A549 (cell line): ENCODE results near the gene BST2. TPM values are rescaled to one million over a fixed set of nuclear protein-coding genes. Genes with fewer than 3 reads are reported as not detected.

Source experiments
- ATAC-seq, 2 experiments: fragments of 200-7000 bp in 1 of 2; fragments of >200 bp in 1 of 2; cut with Nextera tagmentation in 1 of 2; cut with Tn5 transposase in 1 of 2; 3 replicates each; pipeline versions ENCODE4 v1.8.0 to v1.9.1; 2018 to 2020; ENCODE audit warnings: mild to moderate bottlenecking in 1 of 2, moderate library complexity in 1 of 2
- CTCF ChIA-PET: fragments of 300-600 bp; sonication (Branson Sonifier 250); formaldehyde crosslinking; extraction: SDS; loops from one replicate; lab custom pipeline; 2021; ENCODE audit warnings: antibody characterized with exemption, inconsistent platforms; lab: Yijun Ruan, JAX
- POLR2A ChIA-PET: fragments of 350-600 bp; formaldehyde crosslinking; extraction: SDS; loops from one replicate; lab custom pipeline; 2021; ENCODE audit warnings: antibody characterized with exemption, inconsistent platforms; lab: Yijun Ruan, JAX
- DNase-seq, 2 experiments: peaks; one replicate each; pipeline versions ENCODE4 v3.0.0 to v3.0.0-alpha.2; 2011 to 2016; ENCODE audit warnings: low read depth in 1 of 2, low spot score in 1 of 2
- FAIRE-seq: peaks from 2 replicates; lab custom pipeline; 2011; peaks lifted over from hg19 to GRCh38; lab: Jason Lieb, UNC
- H3K27ac ChIP-seq, 2 experiments: fragments of >200 bp; sonication (Bioruptor Twin); formaldehyde crosslinking; 3 replicates each; pipeline ENCODE4 v1.5.1; 2016 to 2017
- H3K4me1 ChIP-seq: fragments of >200 bp; sonication (Bioruptor Twin); formaldehyde crosslinking; 3 replicates; pipeline ENCODE4 v1.6.1; 2016
- H3K4me2 ChIP-seq: fragments of >200 bp; sonication (Bioruptor Twin); formaldehyde crosslinking; 3 replicates; pipeline ENCODE4 v1.6.1; 2016
- H3K4me3 ChIP-seq: fragments of >200 bp; sonication (Bioruptor Twin); formaldehyde crosslinking; 3 replicates; pipeline ENCODE4 v1.5.1; 2016
- H3K9me3 ChIP-seq: fragments of >200 bp; sonication (Bioruptor Twin); formaldehyde crosslinking; 3 replicates; pipeline ENCODE4 v1.6.1; 2016
- BCL3 ChIP-seq: fragments of >200 bp; sonication (Bioruptor Twin); formaldehyde crosslinking; IDR thresholded peaks from 3 replicates; pipeline ENCODE4 v1.6.1; 2016
- BHLHE40 ChIP-seq: IDR thresholded peaks from 2 replicates; pipeline ENCODE4 v1.6.1; 2012; ENCODE audit warnings: low read depth, low read length, inconsistent platforms
- CBX8 ChIP-seq: fragments of 200-600 bp; sonication (generic); IDR thresholded peaks from 2 replicates; pipeline ENCODE4 v1.6.1; 2016
- EHMT2 ChIP-seq: fragments of 200-600 bp; sonication (generic); IDR thresholded peaks from 2 replicates; pipeline ENCODE4 v1.6.1; 2016; ENCODE audit warnings: antibody characterized with exemption, low read depth, mild to moderate bottlenecking, moderate library complexity
- ELK1 ChIP-seq: fragments of 150-350 bp; IDR thresholded peaks from 2 replicates; pipeline ENCODE4 v1.6.1; 2014; ENCODE audit warnings: low read depth, mild to moderate bottlenecking, low read length
- EP300 ChIP-seq, 2 experiments: fragments of >200 bp; sonication (Bioruptor Twin); formaldehyde crosslinking; IDR thresholded peaks; 2 replicates in 1 of 2; 3 replicates in 1 of 2; pipeline ENCODE4 v1.6.1; 2016 to 2017
- ESRRA ChIP-seq: fragments of 150-350 bp; IDR thresholded peaks from 2 replicates; pipeline ENCODE4 v1.6.1; 2014; ENCODE audit warnings: mild to moderate bottlenecking, low read length, borderline replicate concordance
- FOSB ChIP-seq: fragments of 250-450 bp; sonication (Bioruptor Pico); IDR thresholded peaks from 2 replicates; pipeline ENCODE4 v1.5.0; 2020; ENCODE audit warnings: mild to moderate bottlenecking, moderate library complexity
- JUN ChIP-seq, 2 experiments: fragments of >200 bp; sonication (Bioruptor Twin); formaldehyde crosslinking; IDR thresholded peaks; 2 replicates in 1 of 2; 3 replicates in 1 of 2; pipeline ENCODE4 v1.6.1; 2016 to 2017
- KDM5A ChIP-seq: fragments of 200-600 bp; sonication (generic); IDR thresholded peaks from 2 replicates; pipeline ENCODE4 v1.6.1; 2016; ENCODE audit warnings: antibody characterized with exemption, mild to moderate bottlenecking
- MAFK ChIP-seq: fragments of 450-650 bp; IDR thresholded peaks from 2 replicates; pipeline ENCODE4 v1.6.1; 2014; ENCODE audit not compliant: partially characterized antibody
- MAX ChIP-seq: IDR thresholded peaks from 2 replicates; pipeline ENCODE4 v1.6.1; 2012
- MAZ ChIP-seq: fragments of 150-350 bp; IDR thresholded peaks from 2 replicates; pipeline ENCODE4 v1.6.1; 2014; ENCODE audit warnings: antibody characterized with exemption, low read depth, low read length, borderline replicate concordance
- NFE2L2 ChIP-seq: fragments of 150-350 bp; conservative IDR thresholded peaks from 2 replicates; pipeline ENCODE4 v1.6.1; 2014; ENCODE audit warnings: low read length
- NPAS2 ChIP-seq: fragments of 250-450 bp; sonication (Bioruptor Pico); IDR thresholded peaks from 2 replicates; pipeline ENCODE4 v1.8.0; 2022; ENCODE audit warnings: mild to moderate bottlenecking, moderate library complexity, borderline replicate concordance
- PBX3 ChIP-seq: IDR thresholded peaks from 2 replicates; pipeline ENCODE4 v1.6.1; 2012
- PHF8 ChIP-seq: fragments of 200-600 bp; sonication (generic); IDR thresholded peaks from 2 replicates; pipeline ENCODE4 v1.6.1; 2016; ENCODE audit warnings: low read depth, mild to moderate bottlenecking, antibody characterized with exemption, moderate library complexity, borderline replicate concordance
- POLR2A ChIP-seq: IDR thresholded peaks from 2 replicates; pipeline ENCODE4 v1.6.1; 2012; ENCODE audit warnings: mild to moderate bottlenecking, low read length
- RARB ChIP-seq: fragments of 250-450 bp; sonication (Bioruptor Pico); IDR thresholded peaks from 2 replicates; pipeline ENCODE4 v1.8.0; 2021; ENCODE audit warnings: mild to moderate bottlenecking, moderate library complexity
- RFX5 ChIP-seq: fragments of 450-650 bp; IDR thresholded peaks from 2 replicates; pipeline ENCODE4 v1.7.1; 2014; ENCODE audit warnings: antibody characterized with exemption, mild to moderate bottlenecking, moderate library complexity
- RNF2 ChIP-seq: fragments of 200-600 bp; sonication (generic); IDR thresholded peaks from 2 replicates; pipeline ENCODE4 v1.6.1; 2016; ENCODE audit warnings: low read depth, mild to moderate bottlenecking, antibody characterized with exemption, moderate library complexity, borderline replicate concordance
- SMC3 ChIP-seq: fragments of >200 bp; sonication (Bioruptor Twin); formaldehyde crosslinking; IDR thresholded peaks from 3 replicates; pipeline ENCODE4 v1.6.1; 2018; ENCODE audit warnings: inconsistent platforms
- TFCP2L1 ChIP-seq: fragments of 250-450 bp; sonication (Bioruptor Pico); IDR thresholded peaks from 2 replicates; pipeline ENCODE4 v1.5.0; 2021; ENCODE audit warnings: mild to moderate bottlenecking
- USF2 ChIP-seq: fragments of 450-650 bp; IDR thresholded peaks from 2 replicates; pipeline ENCODE4 v1.6.1; 2014; ENCODE audit warnings: antibody characterized with exemption
- ZFP36 ChIP-seq: fragments of 450-650 bp; IDR thresholded peaks from 2 replicates; pipeline ENCODE4 v1.6.1; 2014; ENCODE audit warnings: borderline replicate concordance; ENCODE audit not compliant: partially characterized antibody
- WGBS: methylation state at CpG from one replicate; pipeline ENCODE4 v1.1.6; 2017; ENCODE audit errors: missing lambda C conversion rate; 5-methylcytosine and 5-hydroxymethylcytosine counted together
- polyA plus RNA-seq, 4 experiments: library from polyadenylated mRNA; depleted of rRNA in 3 of 4; stranded (reverse); fragments of >200 nt; fragmentation: RNase III in 1 of 4; extraction: RNeasy Plus Mini Kit Qiagen cat#74134 plus additional on column Dnase treatment in 1 of 4; gene quantifications; 2 replicates in 3 of 4; 3 replicates in 1 of 4; pipeline ENCODE4 v1.2.3, GENCODE V29; 2011 to 2017

The BST2 gene
- polyA plus RNA-seq, 2 of the 4 experiments (the other 2 are of a cell fraction), result 0.12 to 0.26 TPM

- DNase-seq (no peak), ATAC-seq (no peak), FAIRE-seq (no peak)
- WGBS, result 97% methylated on average over 3 of the region's 4 CpGs
- H3K4me3 ChIP-seq, result no peak overlapping the region
- no peaks in the 10 kb centered on the region for H3K9me3 ChIP-seq
- TF ChIP-seq NFE2L2 (no peak), SMC3 (no peak), RARB (CRISPR knock-in tag) (no peak), MAX (no peak), JUN (IDR thresholded peaks at IDR 0.05) (no peak), MAZ (no peak), NPAS2 (CRISPR knock-in tag) (no peak), BHLHE40 (no peak), EHMT2 (no peak), RNF2 (no peak), KDM5A (no peak), RFX5 (no peak)
- ChIA-PET POLR2A (no interaction called here), CTCF (interaction anchor here (0.8 to 1.5 kb wide), 3 partner anchors 10 to 113 kb away, joined by 3 read pairs; partner anchors contain the start of gene DDA1)
- peaks cover 12% of the 10 kb centered on the region; the same call in 2 of the 3 replicates for H3K4me1 ChIP-seq
- H3K27ac ChIP-seq, result no peak overlapping the region
- H3K4me2 ChIP-seq, result no peak overlapping the region
These were observed 16.5 kb upstream of the BST2 start for GRCh38 chr19:17421942-17422341.

- 8% methylated on average over 12 of the region's 25 CpGs for WGBS
- Histone ChIP-seq H3K9me3 (no peaks in the 10 kb centered on the region), H3K4me3 (peak overlapping the region; percentile 95), H3K27ac (peak overlapping the region; percentile 82 to 93), H3K4me2 (peak overlapping the region; percentile 84), H3K4me1 (peaks cover 12% of the 10 kb centered on the region; the same call in 2 of the 3 replicates)
- no peak for TF ChIP-seq EP300 (IDR thresholded peaks at IDR 0.05)
- no peak for TF ChIP-seq ELK1
- TF ChIP-seq MAX, result 0 out of 2 replicates have a peak, but pooled peaks have one; percentile 14
- no peak for TF ChIP-seq FOSB (CRISPR knock-in tag)
- ChIA-PET POLR2A (interaction anchor here (1.0 kb wide), 1 partner anchor 28 kb away, joined by 3 read pairs; the partner anchor contains the start of gene TMEM221), CTCF (interaction anchor here (0.6 to 1.6 kb wide), 4 partner anchors 21 to 112 kb away, joined by 3 to 6 read pairs (median 3); partner anchors contain the start of gene DDA1)
- DNase-seq (peak in 1 of 2 experiments; percentile 46), ATAC-seq (peak; percentile 65 to 71; a peak in 5 of 6 replicates), FAIRE-seq (no peak)
These were observed 15.1 kb upstream of the BST2 start for GRCh38 chr19:17420475-17420924.

- peak within 1 kb of the TSS; percentile 95 for H3K4me3 ChIP-seq
- peak; percentile 36 for FAIRE-seq
- POLR2A ChIA-PET, result interaction anchor here (0.7 to 1.2 kb wide), 6 partner anchors 9 to 439 kb away, joined by 3 to 5 read pairs (median 3); partner anchors contain the start of genes GTPBP3, RPL18A and TMEM221
- WGBS, result 0% methylated on average over 19 of the region's 85 CpGs
- H3K4me1 ChIP-seq, result peaks cover 10% of the 10 kb centered on the region; the same call in 2 of the 3 replicates
- CTCF ChIA-PET, result interaction anchor here (1.0 to 1.6 kb wide), 5 partner anchors 8 to 34 kb away, joined by 3 to 6 read pairs (median 6); partner anchors contain the start of genes CCDC194 and TMEM221
- H3K4me2 ChIP-seq, result peak within 1 kb of the TSS; percentile 84
- H3K27ac ChIP-seq, result peak within 1 kb of the TSS; percentile 82 to 93
- no peaks in the 10 kb centered on the region for H3K9me3 ChIP-seq
- ATAC-seq, result peak; percentile 93 to 95
- DNase-seq, result peak; percentile 86 to 99
- TF ChIP-seq BHLHE40 (peak; percentile 53), BCL3 (0 out of 3 replicates have a peak, but pooled peaks have one; percentile 35), KDM5A (no peak), CBX8 (no peak), POLR2A (peak; percentile 25; the same call in 1 of the 2 replicates), PHF8 (peak; percentile 51; the same call in 1 of the 2 replicates), USF2 (peak; percentile 31; the same call in 1 of the 2 replicates), MAX (peak; percentile 85), ESRRA (no peak), MAFK (no peak), TFCP2L1 (no peak), ZFP36 (peak; percentile 86), JUN (IDR thresholded peaks at IDR 0.05) (peak in 1 of 2 experiments; percentile 45; a peak in 1 of 5 replicates), PBX3 (0 out of 2 replicates have a peak, but pooled peaks have one; percentile 22)
These were observed 14.4 kb upstream of the BST2 start, which contains the start of gene MVB12A for GRCh38 chr19:17419621-17420474. Gene MVB12A, plus strand, starts transcription at chr19:17420047. Its CDS starts 89 bp downstream, at chr19:17420136.
